GM18499 (cell line): Measurements from ENCODE around the gene CNR1.
"Not testable (repeated sequence)": the region's sequence is repeated elsewhere in the genome, so short reads cannot be mapped to it uniquely, and the experiment has no call there.

ENCODE experiments used
- ATAC-seq: cut with Tn5 transposase; IDR thresholded peaks from one replicate; pipeline ENCODE4 v1.9.1; 2021; ENCODE audit warnings: moderate number of reproducible peaks; ENCODE audit not compliant: insufficient read depth, unreplicated experiment

Gene CNR1

GRCh38 chr6:88165844-88166492, at the start of gene CNR1:
TSS of gene CNR1 (minus strand) at chr6:88166347. CDS start at chr6:88145274, 21,073 bp downstream.
- no peak for ATAC-seq

GRCh38 chr6:88211446-88211845, 45.3 kb upstream of the CNR1 start:
- no peak for ATAC-seq

GRCh38 chr6:88209301-88209700, 43.2 kb upstream of the CNR1 start:
- ATAC-seq, result no peak

DNA sequence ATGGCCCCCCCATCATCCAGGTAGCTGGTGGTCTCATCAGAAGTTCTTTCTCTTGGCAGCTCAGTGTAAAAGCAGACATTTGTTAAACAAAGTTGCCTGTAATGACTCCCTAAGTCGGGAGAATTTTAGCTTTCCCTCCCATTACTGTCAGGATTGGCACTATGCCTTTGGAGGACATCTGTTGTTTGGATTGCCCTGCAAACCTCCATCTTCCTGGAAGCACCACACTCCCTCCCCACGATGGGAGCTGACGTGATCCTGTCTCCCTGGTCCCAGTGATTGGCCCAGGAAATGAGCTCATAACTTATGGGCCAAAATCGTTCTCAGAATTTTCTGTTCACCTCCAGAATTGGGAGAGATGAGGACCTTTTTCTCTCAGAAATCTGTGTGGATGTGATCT, 42.6 kb upstream of the CNR1 start:
- ATAC-seq, result no peak

- not testable (repeated sequence) for ATAC-seq
These were observed 35.6 kb upstream of the CNR1 start for GRCh38 chr6:88201734-88202133.

DNA sequence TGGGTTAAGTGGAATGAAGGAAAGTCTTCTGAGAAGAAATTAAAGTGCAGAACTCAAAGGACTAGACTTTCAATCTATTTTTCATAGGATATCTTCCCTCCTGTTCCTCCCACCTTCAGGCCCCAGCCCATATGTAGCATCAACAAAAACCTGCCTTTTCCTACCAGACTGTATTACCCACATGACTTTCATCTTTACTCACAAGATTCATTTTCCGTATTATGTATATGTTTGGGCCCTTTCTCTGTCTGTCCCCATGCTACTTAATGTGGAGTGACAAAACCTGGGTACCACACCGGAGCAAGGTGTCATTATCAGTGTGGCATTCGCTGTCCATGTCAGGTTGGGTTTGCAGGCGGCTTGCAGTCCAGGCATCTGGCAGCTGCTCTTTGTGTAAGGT, 18.8 kb upstream of the CNR1 start:
- ATAC-seq, result no peak

DNA sequence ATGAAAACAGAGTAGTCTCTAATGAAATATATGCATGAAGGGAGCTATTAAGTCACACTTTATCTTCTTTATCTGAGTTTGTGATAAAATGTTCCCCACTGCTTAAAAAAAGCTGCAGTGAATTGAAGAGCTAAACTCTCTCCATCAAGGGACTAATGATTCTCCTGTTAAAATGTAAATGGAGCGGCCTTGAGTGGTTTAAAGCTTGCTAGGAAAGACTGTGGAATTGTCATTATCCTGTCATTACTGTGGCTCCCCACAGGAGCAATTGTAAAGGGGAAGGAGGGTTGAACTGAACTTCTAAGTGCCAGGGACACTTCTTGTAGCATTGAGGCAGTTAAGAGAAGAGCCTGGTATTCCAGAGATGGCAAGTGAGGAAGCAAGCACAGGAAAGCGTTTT, 17.3 kb upstream of the CNR1 start:
- ATAC-seq, result no peak

DNA sequence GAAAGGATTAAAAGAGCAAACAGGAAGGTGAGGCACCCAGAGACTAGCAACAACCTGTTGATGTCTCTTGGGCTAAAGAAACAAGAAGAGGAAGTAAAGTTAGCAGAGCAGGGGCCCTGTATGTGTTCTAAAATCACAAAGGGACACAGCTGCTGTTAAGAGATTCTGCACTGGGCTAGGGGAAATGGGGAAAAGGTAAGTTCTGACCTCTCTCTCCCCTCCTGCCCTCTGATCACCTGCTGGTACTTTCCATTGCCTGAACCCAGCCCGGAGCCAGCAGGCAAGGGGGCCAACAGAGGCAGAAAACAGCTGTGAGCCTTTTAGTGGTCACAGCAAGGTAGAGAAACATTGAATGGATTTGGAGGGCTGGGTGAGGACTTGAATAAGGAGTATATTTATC, 13.5 kb upstream of the CNR1 start:
- ATAC-seq, result peak; percentile 62

GRCh38 chr6:88177961-88178464, 11.9 kb upstream of the CNR1 start:
- ATAC-seq, result no peak

DNA sequence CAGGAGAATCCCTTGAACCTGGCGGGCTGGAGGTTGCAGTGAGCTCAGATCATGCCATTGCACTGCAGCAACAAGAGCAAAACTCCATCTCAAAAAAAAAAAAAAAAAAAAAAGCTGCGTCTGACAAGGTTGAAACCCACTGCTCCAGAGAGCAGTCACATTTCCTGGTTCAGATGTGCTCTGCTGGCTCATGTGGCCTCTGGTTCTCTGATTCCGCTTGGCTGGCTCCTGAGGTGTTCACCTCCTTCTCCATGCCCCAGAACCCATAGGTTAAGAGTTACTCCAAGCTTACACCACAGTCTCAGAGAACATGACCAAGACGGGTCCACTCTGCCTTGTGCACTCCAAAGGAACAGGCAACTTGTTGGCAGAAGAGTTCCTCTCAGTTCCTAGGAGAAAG, 8.8 kb upstream of the CNR1 start:
- no peak for ATAC-seq

GRCh38 chr6:88171312-88171711, 5.2 kb upstream of the CNR1 start:
- no peak for ATAC-seq

DNA sequence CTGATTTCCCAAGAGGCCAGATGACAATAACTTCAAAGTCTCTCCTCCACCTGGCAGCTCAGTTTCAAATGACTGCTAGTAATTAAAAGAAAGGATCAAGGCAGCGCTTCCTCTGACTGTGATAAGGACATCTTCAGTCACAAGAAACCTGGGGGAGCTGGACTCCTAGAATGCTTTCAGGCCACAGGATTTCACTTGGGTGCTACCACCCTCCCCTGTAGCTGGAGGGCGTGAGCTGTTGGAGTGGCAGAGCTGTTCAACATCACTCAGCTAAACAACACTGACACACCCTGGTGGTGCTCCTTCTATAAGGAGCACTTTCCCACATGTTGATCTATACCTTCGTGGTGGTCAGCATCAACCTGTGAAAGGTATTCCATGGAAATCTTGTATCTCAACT, 2.2 kb upstream of the CNR1 start:
- ATAC-seq, result no peak

DNA sequence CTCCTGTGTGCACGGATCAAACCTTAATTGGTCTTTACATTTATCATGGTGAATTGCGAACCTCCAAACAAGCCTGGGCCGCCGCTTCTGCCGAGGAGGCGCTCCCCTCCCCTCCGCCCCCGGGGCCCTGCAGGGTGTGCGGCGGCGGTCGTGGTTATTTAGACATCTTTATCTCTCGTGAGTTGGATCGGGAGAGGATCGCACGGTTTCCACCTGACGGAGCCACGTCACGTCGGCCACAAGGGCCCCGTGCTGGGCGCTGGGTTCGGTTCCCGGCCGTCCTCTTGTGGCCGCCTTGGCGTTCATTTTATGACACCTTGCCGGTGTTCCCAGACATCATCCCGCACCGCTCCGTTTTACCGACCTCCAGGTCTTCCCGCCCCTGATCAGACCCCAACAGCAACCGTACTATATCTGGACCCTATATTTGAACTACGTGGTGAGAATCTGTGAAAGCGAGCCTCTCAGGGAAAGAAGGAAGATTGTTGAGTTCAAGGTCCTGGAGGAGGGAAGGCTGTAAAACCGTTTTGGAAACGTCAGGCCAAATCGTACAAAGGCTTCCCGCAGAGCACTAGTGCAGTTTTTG, 1.3 kb upstream of the CNR1 start:
- ATAC-seq, result no peak

DNA sequence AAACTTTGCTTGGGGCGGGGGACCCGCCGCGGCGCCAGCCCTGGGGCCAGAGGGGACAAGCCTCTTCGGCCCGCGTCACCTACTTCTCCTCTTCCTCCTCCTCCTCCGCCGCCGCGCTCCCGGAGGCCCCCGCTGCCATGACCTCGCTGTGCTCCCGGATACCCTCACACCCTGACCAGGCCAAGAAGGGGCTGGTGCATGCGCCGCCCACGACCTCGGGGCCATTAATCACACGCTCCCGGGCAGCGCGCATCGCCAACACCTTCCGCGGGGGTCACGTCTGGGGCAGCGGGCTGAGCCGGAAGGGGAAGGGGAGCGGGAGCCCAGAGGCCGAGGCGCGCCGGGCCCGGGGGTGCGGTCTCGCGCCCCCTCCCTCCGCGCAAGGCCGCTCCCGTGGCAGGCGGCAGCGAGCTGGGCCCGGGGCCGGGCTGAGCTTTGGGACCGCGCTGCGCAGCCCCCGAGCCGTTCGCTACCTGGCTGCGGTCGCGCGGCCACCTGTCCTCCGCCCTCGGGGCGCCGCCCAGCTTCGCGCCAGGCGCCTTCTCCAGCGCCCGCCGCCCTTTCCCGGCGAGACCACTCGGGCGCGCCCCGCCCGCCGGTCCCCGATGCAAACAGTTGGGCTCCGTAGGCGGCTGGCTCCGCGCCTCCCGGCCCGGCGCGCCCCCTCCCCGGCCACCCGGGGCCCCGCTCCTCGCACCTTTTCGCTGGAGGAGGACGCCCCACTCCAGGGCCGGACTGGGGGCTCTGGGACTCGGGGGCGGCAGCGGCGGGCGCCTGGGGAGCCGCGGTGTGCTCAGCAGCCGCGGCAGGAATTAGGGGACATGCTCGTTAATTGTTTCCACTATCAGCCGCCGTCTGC, 575 bp upstream of the CNR1 start:
- ATAC-seq, result no peak

- no peak for ATAC-seq
These were observed 882 bp downstream of the CNR1 start for GRCh38 chr6:88165087-88165843.

GRCh38 chr6:88164061-88164460, 2.1 kb downstream of the CNR1 start:
- ATAC-seq, result no peak

DNA sequence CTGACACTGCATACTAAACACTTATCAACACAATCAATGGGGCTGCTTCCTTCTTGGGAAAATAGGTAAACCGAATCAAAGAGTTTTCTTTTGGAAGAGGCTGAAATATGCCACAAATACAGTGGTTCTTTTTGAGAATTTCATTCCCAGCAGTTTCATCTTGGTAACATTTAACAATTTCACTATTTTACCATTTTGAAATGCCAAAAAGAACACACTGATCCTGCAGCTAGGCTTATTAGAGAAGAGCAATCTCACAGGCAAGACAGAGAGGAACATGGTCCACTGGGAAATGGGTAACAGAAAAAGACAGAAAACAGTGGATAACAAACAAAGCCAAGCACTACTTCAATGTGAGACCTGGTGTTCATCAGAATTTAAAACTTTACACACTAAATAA, 2.5 kb downstream of the CNR1 start:
- no peak for ATAC-seq

- ATAC-seq, result no peak
These were observed 4.2 kb downstream of the CNR1 start for GRCh38 chr6:88161940-88162339.

GRCh38 chr6:88157106-88157505, 9.0 kb downstream of the CNR1 start:
- ATAC-seq, result no peak

GRCh38 chr6:88145298-88145963, 20.7 kb downstream of the CNR1 start:
- ATAC-seq, result no peak
